SU-DHL-6 (cell line): Measurements from ENCODE around the gene OPA3.

Experiments
- H2AFZ ChIP-seq: fragments of 200-600 bp; sonication (generic); 2 replicates; pipeline ENCODE4 v1.6.1; 2014; ENCODE audit warnings: low read depth, mild to moderate bottlenecking, moderate library complexity, mixed read lengths, antibody characterized with exemption, low read length; ENCODE audit not compliant: severe bottlenecking
- H3F3A ChIP-seq: fragments of 200-600 bp; shearing (Covaris generic); 2 replicates; pipeline ENCODE4 v1.6.0; 2016; ENCODE audit warnings: antibody characterized with exemption, mild to moderate bottlenecking; ENCODE audit not compliant: insufficient read depth
- H3K27ac ChIP-seq: fragments of 200-600 bp; sonication (generic); 2 replicates; pipeline ENCODE4 v1.5.1; 2016; ENCODE audit warnings: low read depth, mild to moderate bottlenecking, low read length, moderate library complexity, mixed read lengths
- H3K27me3 ChIP-seq: fragments of 200-600 bp; sonication (generic), shearing (Covaris generic); 2 replicates; pipeline ENCODE4 v1.6.0; 2014; ENCODE audit warnings: mild to moderate bottlenecking, low read length
- H3K36me3 ChIP-seq: fragments of 200-600 bp; sonication (generic); 2 replicates; pipeline ENCODE4 v1.6.1; 2014; ENCODE audit warnings: mild to moderate bottlenecking, low read length, mixed read lengths
- H3K4me2 ChIP-seq: fragments of 300-600, 200-600 bp; shearing (Covaris generic), sonication (generic); 2 replicates; pipeline ENCODE4 v1.6.0; 2014; ENCODE audit warnings: low read length, low read depth, mild to moderate bottlenecking; ENCODE audit not compliant: poor library complexity, severe bottlenecking
- H3K4me3 ChIP-seq: fragments of 200-600 bp; sonication (generic); 2 replicates; pipeline ENCODE4 v1.5.1; 2014; ENCODE audit warnings: antibody characterized with exemption, low read length, mild to moderate bottlenecking, mixed read lengths; ENCODE audit not compliant: insufficient read depth, poor library complexity, severe bottlenecking
- H3K79me2 ChIP-seq: fragments of 200-600 bp; sonication (generic); 2 replicates; pipeline ENCODE4 v1.6.1; 2014; ENCODE audit warnings: mild to moderate bottlenecking, low read length, moderate library complexity; ENCODE audit not compliant: insufficient read depth
- H3K9ac ChIP-seq: fragments of 200-600 bp; sonication (generic); 2 replicates; pipeline ENCODE4 v1.7.0; 2014; ENCODE audit warnings: mild to moderate bottlenecking, low read length
- H3K9me2 ChIP-seq: fragments of 200-600 bp; sonication (generic); replicated peaks from 2 replicates; pipeline ENCODE4 v1.6.1; 2014; ENCODE audit warnings: low read length; ENCODE audit not compliant: insufficient read depth
- H3K9me3 ChIP-seq: fragments of 200-600 bp; sonication (generic); 2 replicates; pipeline ENCODE4 v1.6.1; 2014; ENCODE audit warnings: low read length, mixed read lengths; ENCODE audit not compliant: insufficient read depth
- H4K20me1 ChIP-seq: fragments of 200-600 bp; sonication (generic); 2 replicates; pipeline ENCODE4 v1.6.1; 2014; ENCODE audit warnings: low read depth, mild to moderate bottlenecking, antibody characterized with exemption, low read length, moderate library complexity, mixed read lengths
- CTCF ChIP-seq: fragments of 200-600 bp; sonication (generic); IDR thresholded peaks from one replicate; pipeline ENCODE4 v1.5.1; 2017; ENCODE audit warnings: antibody characterized with exemption, mild to moderate bottlenecking, low read length, moderate library complexity; ENCODE audit not compliant: insufficient read depth, poor library complexity, severe bottlenecking
- EZH2phosphoT487 ChIP-seq: fragments of 200-600 bp; sonication (generic), shearing (Covaris generic); conservative IDR thresholded peaks from 2 replicates; pipeline ENCODE4 v1.6.1; 2018; ENCODE audit warnings: mild to moderate bottlenecking, antibody characterized with exemption, low read length, moderate library complexity, mixed read lengths

OPA3 gene

GRCh38 chr19:45574526-45574925 is 10.1 kb downstream of the OPA3 start:
- Histone ChIP-seq H3K36me3 (no peaks in the 10 kb centered on the region), H3K4me3 (no peak overlapping the region), H2AFZ (no peak overlapping the region), H3K4me2 (no peak overlapping the region), H3K27me3 (no peaks in the 10 kb centered on the region), H3K9ac (no peak overlapping the region), H3K9me3 (no peaks in the 10 kb centered on the region), H3F3A (peaks cover 5% of the 10 kb centered on the region; the same call in 1 of the 2 replicates), H3K79me2 (peaks cover 32% of the 10 kb centered on the region), H3K9me2 (no peaks in the 10 kb centered on the region), H3K27ac (no peak overlapping the region), H4K20me1 (no peaks in the 10 kb centered on the region)
- TF ChIP-seq EZH2phosphoT487 (no peak), CTCF (no peak)

GRCh38 chr19:45571457-45572220 is 13.0 kb downstream of the OPA3 start:
- TF ChIP-seq EZH2phosphoT487 (no peak), CTCF (no peak)
- Histone ChIP-seq H3K4me2 (no peak overlapping the region), H3K9ac (no peak overlapping the region), H3K79me2 (peaks cover 40% of the 10 kb centered on the region), H3K27ac (no peak overlapping the region), H3K27me3 (no peaks in the 10 kb centered on the region), H3K9me3 (no peaks in the 10 kb centered on the region), H3F3A (peaks cover 5% of the 10 kb centered on the region; the same call in 1 of the 2 replicates), H4K20me1 (no peaks in the 10 kb centered on the region), H3K4me3 (no peak overlapping the region), H3K9me2 (no peaks in the 10 kb centered on the region), H2AFZ (no peak overlapping the region), H3K36me3 (no peaks in the 10 kb centered on the region)

- Histone ChIP-seq H3K27ac (no peak overlapping the region), H3K27me3 (no peaks in the 10 kb centered on the region), H2AFZ (no peak overlapping the region), H3K4me2 (no peak overlapping the region), H3K9me2 (no peaks in the 10 kb centered on the region), H3K9ac (no peak overlapping the region), H3K79me2 (peaks cover 33% of the 10 kb centered on the region), H4K20me1 (no peaks in the 10 kb centered on the region), H3K9me3 (no peaks in the 10 kb centered on the region), H3K4me3 (no peak overlapping the region), H3F3A (peaks cover 5% of the 10 kb centered on the region; the same call in 1 of the 2 replicates), H3K36me3 (no peaks in the 10 kb centered on the region)
- TF ChIP-seq EZH2phosphoT487 (no peak), CTCF (peak; percentile 58)
Observed at GRCh38 chr19:45569619-45570421, 14.8 kb downstream of the OPA3 start.
